C4-2B (cell line): ENCODE results near the gene SSR1.

Experiments
- H3K27ac ChIP-seq: fragments of 450-650 bp; 2 replicates; pipeline ENCODE4 v1.5.1; 2017
- ZFX ChIP-seq: fragments of 450-650 bp; IDR thresholded peaks from 2 replicates; pipeline ENCODE4 v1.6.1; 2017
- TF ChIP-seq, protein P1 (sequence below): fragments of 450-650 bp; conservative IDR thresholded peaks from 2 replicates; pipeline ENCODE4 v1.5.1; 2017; ENCODE audit warnings: mild to moderate bottlenecking

The SSR1 gene

DNA sequence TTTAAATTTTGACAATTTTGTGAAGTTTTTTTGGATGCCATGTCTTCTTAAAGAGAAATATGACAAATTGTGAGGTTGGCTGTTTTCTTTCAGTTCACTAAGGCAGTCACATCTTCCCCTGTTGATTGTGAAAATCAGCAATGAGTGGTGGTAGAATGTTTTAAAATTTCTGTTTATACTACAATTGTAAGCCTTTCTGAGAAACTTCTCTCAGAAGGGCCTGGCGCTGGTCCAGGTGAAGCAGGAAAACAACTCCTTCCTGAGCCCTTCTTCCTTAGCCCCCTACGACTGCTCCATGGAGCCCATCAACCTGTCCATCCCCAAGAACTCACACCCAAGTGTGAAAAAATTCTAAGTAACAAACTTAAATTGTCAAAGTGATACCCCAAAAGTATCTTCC, 80.6 kb downstream of the SSR1 start:
- H3K27ac ChIP-seq, result no peak overlapping the region
- TF ChIP-seq, protein P1, sequence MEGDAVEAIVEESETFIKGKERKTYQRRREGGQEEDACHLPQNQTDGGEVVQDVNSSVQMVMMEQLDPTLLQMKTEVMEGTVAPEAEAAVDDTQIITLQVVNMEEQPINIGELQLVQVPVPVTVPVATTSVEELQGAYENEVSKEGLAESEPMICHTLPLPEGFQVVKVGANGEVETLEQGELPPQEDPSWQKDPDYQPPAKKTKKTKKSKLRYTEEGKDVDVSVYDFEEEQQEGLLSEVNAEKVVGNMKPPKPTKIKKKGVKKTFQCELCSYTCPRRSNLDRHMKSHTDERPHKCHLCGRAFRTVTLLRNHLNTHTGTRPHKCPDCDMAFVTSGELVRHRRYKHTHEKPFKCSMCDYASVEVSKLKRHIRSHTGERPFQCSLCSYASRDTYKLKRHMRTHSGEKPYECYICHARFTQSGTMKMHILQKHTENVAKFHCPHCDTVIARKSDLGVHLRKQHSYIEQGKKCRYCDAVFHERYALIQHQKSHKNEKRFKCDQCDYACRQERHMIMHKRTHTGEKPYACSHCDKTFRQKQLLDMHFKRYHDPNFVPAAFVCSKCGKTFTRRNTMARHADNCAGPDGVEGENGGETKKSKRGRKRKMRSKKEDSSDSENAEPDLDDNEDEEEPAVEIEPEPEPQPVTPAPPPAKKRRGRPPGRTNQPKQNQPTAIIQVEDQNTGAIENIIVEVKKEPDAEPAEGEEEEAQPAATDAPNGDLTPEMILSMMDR, result no peak
- no peak for TF ChIP-seq ZFX

DNA sequence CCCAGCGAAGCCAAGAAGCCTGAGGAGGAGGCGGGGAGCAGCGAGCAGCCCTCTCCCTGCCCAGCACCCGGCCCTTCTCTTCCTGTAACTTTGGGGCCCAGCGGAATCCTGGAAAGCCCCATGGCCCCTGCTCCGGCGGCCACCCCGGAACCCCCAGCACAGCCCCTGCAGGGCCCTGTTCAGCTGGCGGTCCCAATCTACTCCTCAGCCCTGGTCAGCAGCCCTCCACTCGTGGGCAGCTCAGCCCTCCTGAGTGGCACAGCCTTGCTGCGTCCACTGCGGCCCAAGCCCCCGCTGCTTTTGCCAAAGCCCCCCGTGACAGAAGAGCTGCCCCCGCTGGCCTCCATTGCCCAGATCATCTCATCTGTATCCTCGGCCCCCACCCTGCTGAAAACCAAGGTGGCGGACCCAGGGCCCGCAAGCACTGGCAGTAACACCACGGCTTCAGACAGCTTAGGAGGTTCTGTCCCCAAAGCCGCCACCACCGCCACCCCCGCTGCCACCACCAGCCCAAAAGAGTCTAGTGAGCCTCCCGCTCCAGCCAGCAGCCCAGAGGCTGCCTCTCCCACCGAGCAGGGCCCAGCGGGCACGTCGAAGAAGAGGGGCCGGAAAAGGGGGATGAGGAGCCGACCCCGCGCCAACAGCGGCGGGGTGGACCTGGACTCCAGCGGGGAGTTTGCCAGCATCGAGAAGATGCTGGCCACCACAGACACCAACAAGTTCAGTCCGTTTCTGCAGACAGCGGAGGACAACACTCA, 81.9 kb downstream of the SSR1 start:
- H3K27ac ChIP-seq, result no peak overlapping the region
- TF ChIP-seq, protein P1, result no peak
- TF ChIP-seq ZFX, result no peak

DNA sequence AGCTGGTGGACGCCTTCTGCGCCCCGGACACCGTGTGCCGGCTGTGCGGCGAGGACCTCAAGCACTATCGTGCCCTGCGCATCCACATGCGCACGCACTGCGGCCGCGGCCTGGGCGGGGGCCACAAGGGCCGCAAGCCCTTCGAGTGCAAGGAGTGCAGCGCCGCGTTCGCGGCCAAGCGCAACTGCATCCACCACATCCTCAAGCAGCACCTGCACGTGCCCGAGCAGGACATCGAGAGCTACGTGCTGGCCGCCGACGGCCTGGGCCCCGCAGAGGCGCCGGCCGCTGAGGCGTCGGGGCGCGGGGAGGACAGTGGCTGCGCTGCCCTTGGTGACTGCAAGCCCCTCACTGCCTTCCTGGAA, 82.7 kb downstream of the SSR1 start:
- H3K27ac ChIP-seq, result no peak overlapping the region
- TF ChIP-seq, protein P1, result no peak
- TF ChIP-seq ZFX, result no peak

DNA sequence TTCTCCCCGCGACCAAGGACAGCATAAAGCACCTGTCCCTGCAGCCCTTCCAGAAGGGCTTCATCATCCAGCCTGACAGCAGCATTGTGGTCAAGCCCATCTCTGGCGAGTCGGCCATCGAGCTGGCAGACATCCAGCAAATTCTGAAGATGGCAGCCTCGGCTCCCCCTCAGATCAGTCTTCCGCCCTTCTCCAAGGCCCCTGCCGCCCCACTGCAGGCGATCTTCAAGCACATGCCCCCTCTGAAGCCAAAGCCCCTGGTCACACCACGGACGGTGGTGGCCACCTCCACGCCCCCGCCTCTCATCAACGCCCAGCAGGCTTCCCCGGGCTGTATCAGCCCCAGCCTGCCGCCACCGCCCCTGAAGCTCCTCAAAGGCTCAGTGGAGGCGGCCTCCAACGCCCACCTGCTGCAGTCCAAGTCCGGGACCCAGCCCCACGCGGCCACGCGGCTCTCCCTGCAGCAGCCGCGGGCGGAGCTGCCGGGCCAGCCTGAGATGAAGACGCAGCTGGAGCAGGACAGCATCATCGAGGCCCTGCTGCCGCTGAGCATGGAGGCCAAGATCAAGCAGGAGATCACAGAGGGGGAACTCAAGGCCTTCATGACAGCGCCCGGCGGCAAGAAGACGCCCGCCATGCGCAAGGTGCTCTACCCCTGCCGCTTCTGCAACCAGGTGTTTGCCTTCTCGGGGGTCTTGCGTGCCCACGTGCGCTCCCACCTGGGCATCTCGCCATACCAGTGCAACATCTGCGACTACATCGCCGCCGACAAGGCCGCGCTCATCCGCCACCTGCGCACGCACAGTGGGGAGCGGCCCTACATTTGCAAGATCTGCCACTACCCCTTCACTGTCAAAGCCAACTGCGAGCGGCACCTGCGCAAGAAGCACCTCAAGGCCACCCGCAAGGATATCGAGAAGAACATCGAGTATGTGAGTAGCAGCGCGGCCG, 83.3 kb downstream of the SSR1 start:
- TF ChIP-seq ZFX, result no peak
- TF ChIP-seq, protein P1, result no peak
- no peak overlapping the region for H3K27ac ChIP-seq

DNA sequence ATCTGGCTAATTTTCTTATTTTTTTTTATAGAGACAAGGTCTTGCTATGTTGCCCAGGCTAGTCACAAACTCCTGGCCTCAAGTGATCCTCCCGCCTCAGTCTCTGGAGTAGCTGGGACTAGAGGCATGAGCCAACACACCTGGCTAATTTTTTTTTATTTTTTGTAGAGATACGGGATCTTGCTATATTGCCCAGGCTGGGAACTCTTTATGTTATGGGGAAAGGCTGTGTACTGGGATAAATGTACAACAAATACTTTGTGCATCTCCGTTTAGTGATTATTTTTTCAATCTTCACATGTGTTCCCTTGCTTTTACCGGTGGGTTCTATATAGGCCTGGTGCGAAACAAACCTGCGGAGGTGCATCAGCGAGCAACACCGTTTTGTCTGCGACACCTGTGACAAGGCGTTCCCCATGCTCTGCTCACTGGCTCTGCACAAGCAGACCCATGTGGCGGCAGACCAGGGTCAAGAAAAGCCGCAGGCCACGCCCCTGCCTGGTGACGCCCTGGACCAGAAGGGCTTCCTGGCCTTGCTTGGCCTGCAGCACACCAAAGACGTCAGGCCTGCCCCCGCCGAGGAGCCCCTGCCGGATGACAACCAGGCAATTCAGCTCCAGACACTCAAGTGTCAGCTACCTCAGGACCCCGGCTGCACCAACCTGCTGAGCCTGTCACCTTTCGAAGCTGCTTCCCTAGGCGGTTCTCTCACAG, 84.2 kb downstream of the SSR1 start:
- H3K27ac ChIP-seq, result no peak overlapping the region
- TF ChIP-seq, protein P1, result no peak
- TF ChIP-seq ZFX, result no peak

DNA sequence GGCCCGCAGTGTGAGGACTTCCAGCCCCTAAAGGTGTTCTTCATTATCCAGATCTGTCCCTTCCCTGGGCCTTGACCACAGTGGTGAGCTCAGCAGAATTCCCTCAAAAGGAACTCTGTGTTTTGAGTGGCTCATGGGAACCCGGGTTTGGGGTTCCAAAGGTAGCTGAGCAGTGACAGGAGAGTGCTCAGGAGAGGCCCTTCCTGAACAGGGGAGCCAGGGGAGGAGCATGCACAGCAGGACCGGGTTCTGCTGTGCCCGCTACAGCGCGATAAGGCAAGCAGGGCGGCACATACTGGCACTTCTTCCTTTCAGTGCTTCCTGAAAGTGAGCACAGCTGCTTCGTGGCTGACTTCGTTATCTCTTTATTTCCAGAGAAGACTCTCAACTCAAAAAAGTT, 88.3 kb downstream of the SSR1 start:
- TF ChIP-seq, protein P1, result no peak
- no peak for TF ChIP-seq ZFX
- no peak overlapping the region for H3K27ac ChIP-seq
